Fibroblast of skin of right quadriceps (primary cell): ENCODE data around the gene ZBTB34.

Experiments
- DNase-seq: peaks from one replicate; pipeline ENCODE4 v3.0.0-alpha.2; 2013

The ZBTB34 gene

GRCh38 chr9:126932871-126933321 lies 72.5 kb downstream of the ZBTB34 start:
- DNase-seq = no peak

- no peak for DNase-seq
Observed at GRCh38 chr9:126933334-126933980, 73.0 kb downstream of the ZBTB34 start.

- DNase-seq = no peak
Observed at GRCh38 chr9:126934441-126934840, 74.0 kb downstream of the ZBTB34 start.
